Thyroid gland (tissue), 4 donors: Measurements from ENCODE around the gene CIT. TPM values are rescaled to one million over a fixed set of nuclear protein-coding genes. Genes with fewer than 3 reads are reported as not detected.

Experiments
- DNase-seq, 2 donors: peaks; one replicate each; pipeline ENCODE4 v3.0.0-alpha.2; 2019
- H3K27ac ChIP-seq, 3 donors: fragments of 200-600 bp; sonication (generic); 1 replicate in 2 of 3; 2 replicates in 1 of 3; pipeline ENCODE4 v1.5.1; 2016 to 2019; ENCODE audit warnings: mild to moderate bottlenecking in 1 of 3, moderate library complexity in 1 of 3
- H3K27me3 ChIP-seq: fragments of 200-600 bp; sonication (generic); one replicate; pipeline ENCODE4 v1.5.1; 2019
- H3K36me3 ChIP-seq, 2 donors: fragments of 200-600 bp; sonication (generic); one replicate each; pipeline ENCODE4 v1.5.1; 2016 to 2019
- H3K4me1 ChIP-seq, 2 donors: fragments of 200-600 bp; sonication (generic); one replicate each; pipeline ENCODE4 v1.5.1; 2017 to 2019
- H3K4me3 ChIP-seq, 3 donors: fragments of 200-600 bp; sonication (generic); replicated peaks in 1 of 3; 1 replicate in 2 of 3; 2 replicates in 1 of 3; pipeline ENCODE4 v1.5.1; 2016; ENCODE audit warnings: mild to moderate bottlenecking in 1 of 3
- H3K9me3 ChIP-seq: fragments of 200-600 bp; sonication (generic); one replicate; pipeline ENCODE4 v1.5.1; 2017
- CTCF ChIP-seq, 6 experiments: fragments of 200-600 bp in 3 of 6; fragments of 450-650 bp in 3 of 6; sonication (generic) in 3 of 6; IDR thresholded peaks; one replicate each; pipeline ENCODE4 v1.5.1; 2016 to 2019; ENCODE audit warnings: antibody characterized with exemption in 6 of 6, mild to moderate bottlenecking in 2 of 6, inconsistent platforms in 1 of 6, moderate library complexity in 1 of 6
- POLR2A ChIP-seq, 2 donors: fragments of 450-650 bp; IDR thresholded peaks; one replicate each; pipeline ENCODE4 v1.6.1; 2017; ENCODE audit warnings: antibody characterized with exemption in 2 of 2, mild to moderate bottlenecking in 2 of 2, moderate library complexity in 1 of 2
- WGBS, 2 donors: methylation state at CpG; one replicate each; pipeline ENCODE4 v1.1.5; 2017; 5-methylcytosine and 5-hydroxymethylcytosine counted together
- intact Hi-C: fragments of 100-400 bp; cut with DNase I; formaldehyde crosslinking; loops from one replicate; pipeline ENCODE4 v1.15.1; 2023
- microRNA counts, 2 donors: library from miRNA; unstranded; fragments of <30 nt; microRNA quantifications; one replicate each; lab custom pipeline; 2016 to 2017
- microRNA-seq: library from miRNA; unstranded; fragments of <30 nt; microRNA quantifications from one replicate; pipeline ENCODE4, GENCODE V29; 2016
- total RNA-seq, 4 donors: library from RNA; depleted of rRNA; stranded (reverse); fragments of >200 nt; gene quantifications; one replicate each; pipeline ENCODE4 v1.2.3, GENCODE V29; 2016

CIT gene
- total RNA-seq, 4 donors from 2014 or later, result 1.8 to 9.1 (median 6.4) TPM

GRCh38 chr12:119649202-119649808, 227.8 kb downstream of the CIT start:
- Histone ChIP-seq H3K4me1 (no peaks in the 10 kb centered on the region), H3K4me3 (no peak overlapping the region), H3K27me3 (no peaks in the 10 kb centered on the region), H3K9me3 (no peaks in the 10 kb centered on the region), H3K27ac (no peak overlapping the region), H3K36me3 (no peaks in the 10 kb centered on the region)
- WGBS, 2 donors, result 59 to 66% methylated on average over 4 of the region's 4 CpGs
- DNase-seq, result no peak
- intact Hi-C loops, result loop anchor here (10.0 kb wide), 1 partner anchor 205 kb away; no protein-coding TSS in a partner anchor
- TF ChIP-seq CTCF (IDR thresholded peaks at IDR 0.05) (peak; percentile 61 to 78 (median 72)), POLR2A (IDR thresholded peaks at IDR 0.05) (no peak)

GRCh38 chr12:119645535-119646059, 231.5 kb downstream of the CIT start:
- no peaks in the 10 kb centered on the region for H3K4me1 ChIP-seq
- no peaks in the 10 kb centered on the region for H3K27me3 ChIP-seq
- no peak for TF ChIP-seq CTCF (IDR thresholded peaks at IDR 0.05)
- no peak for TF ChIP-seq POLR2A (IDR thresholded peaks at IDR 0.05)
- no peaks in the 10 kb centered on the region for H3K9me3 ChIP-seq
- WGBS, 2 donors, result 79 to 87% methylated on average over 7 of the region's 7 CpGs
- no peak overlapping the region for H3K4me3 ChIP-seq
- no peak for DNase-seq
- intact Hi-C loops, result loop anchor here (10.0 kb wide), 1 partner anchor 201 kb away; no protein-coding TSS in a partner anchor
- no peak overlapping the region for H3K27ac ChIP-seq
- H3K36me3 ChIP-seq, result no peaks in the 10 kb centered on the region

- WGBS, 2 donors, result 85 to 88% methylated on average over 3 of the region's 3 CpGs
- no peak for DNase-seq
- H3K9me3 ChIP-seq, result no peaks in the 10 kb centered on the region
- no peak overlapping the region for H3K4me3 ChIP-seq
- no peak for TF ChIP-seq POLR2A (IDR thresholded peaks at IDR 0.05)
- no peak for TF ChIP-seq CTCF (IDR thresholded peaks at IDR 0.05)
- no peaks in the 10 kb centered on the region for H3K27me3 ChIP-seq
- no peak overlapping the region for H3K27ac ChIP-seq
- no peaks in the 10 kb centered on the region for H3K36me3 ChIP-seq
- intact Hi-C loops, result loop anchor here (10.0 kb wide), 1 partner anchor 200 kb away; no protein-coding TSS in a partner anchor
- no peaks in the 10 kb centered on the region for H3K4me1 ChIP-seq
Measured at GRCh38 chr12:119644930-119645329, 232.2 kb downstream of the CIT start.

GRCh38 chr12:119642986-119643385, 234.1 kb downstream of the CIT start:
- intact Hi-C loops, result loop anchor here (10.0 kb wide), 1 partner anchor 198 kb away; no protein-coding TSS in a partner anchor
- Histone ChIP-seq H3K27ac (no peak overlapping the region), H3K36me3 (no peaks in the 10 kb centered on the region), H3K9me3 (no peaks in the 10 kb centered on the region), H3K4me1 (no peaks in the 10 kb centered on the region), H3K27me3 (no peaks in the 10 kb centered on the region), H3K4me3 (no peak overlapping the region)
- WGBS, 2 donors, result 71 to 76% methylated on average over 4 of the region's 4 CpGs
- no peak for TF ChIP-seq CTCF (IDR thresholded peaks at IDR 0.05)
- TF ChIP-seq POLR2A (IDR thresholded peaks at IDR 0.05), result no peak
- no peak for DNase-seq

MicroRNA genes within 50 kb of the gene (microRNA counts, 767-probe panel; counts per million panel counts)
- microRNA hsa-miR-1178 (lab: Ali Mortazavi, UCI), result 0 counts per million in 2 donors

Small RNA genes lying within 50 kb of the gene (microRNA-seq; reads per million reads assigned to microRNA genes)
- not detected for gene MIR1178

Other genes with a start within 250 kb of the CIT start
- gene PRKAB1, start 209.2 kb downstream of the CIT start, total RNA-seq, result 100 to 1,000 TPM in 1 of 4 donors, 10 to 100 TPM in 3; 22.5 to 197 (median 32.3) TPM
- 10 to 100 TPM; 10.5 to 81.8 (median 48.1) TPM for gene BICDL1, start 111.9 kb upstream of the CIT start, total RNA-seq
- 10 to 100 TPM; 14.9 to 19.9 (median 17.4) TPM for gene RAB35, start 239.4 kb upstream of the CIT start, total RNA-seq